Measurements from ENCODE around the gene LRMDA. TPM values are rescaled to one million over a fixed set of nuclear protein-coding genes. Genes with fewer than 3 reads are reported as not detected.

LRMDA gene
- total RNA-seq, 4 donors from 2014 or later, result 9.8 to 18.6 (median 15.8) TPM

- H3K4me1 ChIP-seq, result peaks cover 0 to 45% (median 24%) of the 10 kb centered on the region in 4 donors
- H3K4me3 ChIP-seq, result no peak overlapping the region
- H3K9me3 ChIP-seq, result no peaks in the 10 kb centered on the region
- H3K27ac ChIP-seq, result peak overlapping the region in 1 of 4 donors; percentile 87
- H3K36me3 ChIP-seq, result no peaks in the 10 kb centered on the region
- WGBS, 2 donors, result 98% methylated on average over 3 of the region's 3 CpGs
- H3K27me3 ChIP-seq, result no peaks in the 10 kb centered on the region
- TF ChIP-seq EP300 (IDR thresholded peaks at IDR 0.05) (no peak), CTCF (IDR thresholded peaks at IDR 0.05) (no peak), POLR2A (IDR thresholded peaks at IDR 0.05) (no peak)
- DNase-seq (ENCODE audit: low spot score in 2 of 2), result no peak
These were observed 601.2 kb downstream of the LRMDA start for GRCh38 chr10:76032700-76033039.

DNA sequence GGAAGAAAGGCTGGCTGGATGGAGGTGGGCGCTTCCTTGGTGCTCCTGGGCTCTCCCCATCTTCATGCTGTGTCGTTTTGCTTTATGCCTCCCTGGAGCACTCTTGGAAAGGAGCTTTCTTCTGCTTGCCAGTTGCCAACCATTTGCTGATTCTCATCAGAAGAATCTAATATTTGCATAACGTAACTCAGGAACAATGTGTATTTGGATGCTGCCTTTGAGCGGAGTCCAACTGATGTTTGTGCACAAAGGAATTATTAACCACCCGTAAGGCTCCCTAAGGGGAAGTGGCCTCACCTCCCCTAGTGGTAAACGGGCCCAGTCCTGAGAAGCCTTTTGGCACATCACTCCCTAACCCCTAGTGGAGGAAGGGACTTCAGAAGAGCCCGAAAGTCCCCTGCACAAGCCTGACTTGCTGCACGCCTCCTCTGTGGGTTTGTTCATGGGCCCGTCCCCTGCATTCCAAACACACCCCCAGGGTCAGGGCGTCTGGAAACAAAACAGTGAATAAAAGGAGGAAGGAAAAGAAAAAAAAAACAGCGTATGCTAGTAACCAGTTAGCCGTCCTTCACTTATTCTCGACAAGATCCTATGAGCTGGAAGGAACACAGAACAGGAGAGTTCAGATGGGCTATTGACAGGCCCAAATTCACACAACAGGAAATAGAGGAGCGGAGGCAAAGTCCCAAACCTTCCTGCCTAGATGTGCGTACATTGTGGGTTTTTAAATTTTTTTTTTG is 602.2 kb downstream of the LRMDA start:
- peaks cover 0 to 45% (median 24%) of the 10 kb centered on the region in 4 donors for H3K4me1 ChIP-seq
- H3K9me3 ChIP-seq, result peaks cover 0 to 2% (median 0%) of the 10 kb centered on the region in 4 donors
- 15 to 20% methylated on average over 13 to 15 of the region's 15 CpGs for WGBS, 2 donors
- no peak for DNase-seq (ENCODE audit: low spot score in 2 of 2)
- TF ChIP-seq CTCF (IDR thresholded peaks at IDR 0.05) (peak in 1 of 5 experiments; percentile 28), POLR2A (IDR thresholded peaks at IDR 0.05) (no peak), EP300 (IDR thresholded peaks at IDR 0.05) (peak in 1 of 2 donors; percentile 23)
- H3K4me3 ChIP-seq, result no peak overlapping the region
- peak overlapping the region; percentile 36 to 87 (median 63) for H3K27ac ChIP-seq
- no peaks in the 10 kb centered on the region for H3K27me3 ChIP-seq
- H3K36me3 ChIP-seq, result peaks cover 0 to 6% (median 0%) of the 10 kb centered on the region in 3 donors

GRCh38 chr10:76034353-76035205 is 603.2 kb downstream of the LRMDA start:
- Histone ChIP-seq H3K27me3 (no peaks in the 10 kb centered on the region), H3K4me3 (no peak overlapping the region), H3K27ac (peak overlapping the region in 3 of 4 donors; percentile 49 to 87 (median 77)), H3K9me3 (peaks cover 0 to 9% (median 0%) of the 10 kb centered on the region in 4 donors), H3K36me3 (peaks cover 0 to 11% (median 0%) of the 10 kb centered on the region in 3 donors), H3K4me1 (peaks cover 0 to 45% (median 24%) of the 10 kb centered on the region in 4 donors)
- WGBS, 2 donors, result 66 to 69% methylated on average over 23 of the region's 23 CpGs
- DNase-seq (ENCODE audit: low spot score in 2 of 2), result no peak
- no peak for TF ChIP-seq POLR2A (IDR thresholded peaks at IDR 0.05)
- no peak for TF ChIP-seq CTCF (IDR thresholded peaks at IDR 0.05)
- TF ChIP-seq EP300 (IDR thresholded peaks at IDR 0.05), result no peak

- DNase-seq (ENCODE audit: low spot score in 2 of 2), result no peak
- 47 to 49% methylated on average over 20 of the region's 20 CpGs for WGBS, 2 donors
- Histone ChIP-seq H3K4me1 (peaks cover 0 to 45% (median 24%) of the 10 kb centered on the region in 4 donors), H3K36me3 (peaks cover 0 to 11% (median 0%) of the 10 kb centered on the region in 3 donors), H3K4me3 (peak overlapping the region in 1 of 4 donors; percentile 18), H3K27ac (peak overlapping the region in 2 of 4 donors; percentile 77 to 87), H3K9me3 (peaks cover 0 to 9% (median 0%) of the 10 kb centered on the region in 4 donors), H3K27me3 (no peaks in the 10 kb centered on the region)
- no peak for TF ChIP-seq POLR2A (IDR thresholded peaks at IDR 0.05)
- no peak for TF ChIP-seq EP300 (IDR thresholded peaks at IDR 0.05)
- TF ChIP-seq CTCF (IDR thresholded peaks at IDR 0.05), result no peak
These were observed 604.0 kb downstream of the LRMDA start for GRCh38 chr10:76035206-76036110.

All from tibial nerve (tissue), 4 donors.